Large intestine (tissue), 3 donors: ENCODE results near the gene TTBK2. TPM values are rescaled to one million over a fixed set of nuclear protein-coding genes. Genes with fewer than 3 reads are reported as not detected.

ENCODE experiments used
- DNase-seq, 2 donors: peaks; one replicate each; pipeline versions ENCODE4 v3.0.0 to v3.0.0-alpha.2; 2013
- H3K27ac ChIP-seq: one replicate; pipeline ENCODE4 v1.5.1; 2013; ENCODE audit warnings: low read length
- H3K27me3 ChIP-seq: 2 replicates; pipeline ENCODE4 v1.6.1; 2013; ENCODE audit warnings: low read length; ENCODE audit not compliant: control insufficient read depth, insufficient read depth
- H3K36me3 ChIP-seq: 2 replicates; pipeline ENCODE4 v1.6.1; 2013; ENCODE audit warnings: low read length; ENCODE audit not compliant: control insufficient read depth, insufficient read depth
- H3K4me1 ChIP-seq: one replicate; pipeline ENCODE4 v1.6.1; 2013; ENCODE audit warnings: low read length; ENCODE audit not compliant: control insufficient read depth, insufficient read depth
- H3K4me3 ChIP-seq: one replicate; pipeline ENCODE4 v1.5.1; 2013; ENCODE audit warnings: low read length
- H3K9me3 ChIP-seq: one replicate; pipeline ENCODE4 v1.6.1; 2013; ENCODE audit warnings: mild to moderate bottlenecking, low read depth, low read length, moderate library complexity; ENCODE audit not compliant: control insufficient read depth
- WGBS: methylation state at CpG from one replicate; pipeline ENCODE4 v1.1.5; 2013; ENCODE audit warnings: low lambda C conversion rate; ENCODE audit not compliant: insufficient coverage; 5-methylcytosine and 5-hydroxymethylcytosine counted together
- polyA plus RNA-seq: library from polyadenylated mRNA; unstranded; fragments of 120-200 nt; gene quantifications from one replicate; pipeline ENCODE4 v1.2.1, GENCODE V29; 2013

Gene TTBK2
- polyA plus RNA-seq, 1 donor, result 7.2 TPM

GRCh38 chr15:42931702-42932486 lies 11.3 kb upstream of the TTBK2 start:
- H3K4me1 ChIP-seq, result no peaks in the 10 kb centered on the region
- H3K4me3 ChIP-seq, result no peak overlapping the region
- H3K36me3 ChIP-seq, result no peaks in the 10 kb centered on the region
- H3K9me3 ChIP-seq, result no peaks in the 10 kb centered on the region
- H3K27ac ChIP-seq, result no peak overlapping the region
- no peaks in the 10 kb centered on the region for H3K27me3 ChIP-seq
- 100% methylated on average over 2 of the region's 7 CpGs for WGBS
- no peak for DNase-seq

- Histone ChIP-seq H3K27ac (no peak overlapping the region), H3K4me1 (no peaks in the 10 kb centered on the region), H3K36me3 (no peaks in the 10 kb centered on the region), H3K9me3 (no peaks in the 10 kb centered on the region), H3K27me3 (no peaks in the 10 kb centered on the region), H3K4me3 (no peak overlapping the region)
- DNase-seq, result no peak
- 80% methylated on average over 1 of the region's 2 CpGs for WGBS
Measured at GRCh38 chr15:42929306-42929848, 8.8 kb upstream of the TTBK2 start.

- H3K36me3 ChIP-seq, result no peaks in the 10 kb centered on the region
- H3K9me3 ChIP-seq, result no peaks in the 10 kb centered on the region
- no peak overlapping the region for H3K27ac ChIP-seq
- no peaks in the 10 kb centered on the region for H3K4me1 ChIP-seq
- peak overlapping the region; percentile 70 for H3K4me3 ChIP-seq
- no CpG with 5 or more reads among the region's 19 CpGs for WGBS
- DNase-seq, result peak in 1 of 2 donors; percentile 36
- no peaks in the 10 kb centered on the region for H3K27me3 ChIP-seq
Measured at GRCh38 chr15:42921342-42921731, 759 bp upstream of the TTBK2 start.

- Histone ChIP-seq H3K9me3 (no peaks in the 10 kb centered on the region), H3K36me3 (no peaks in the 10 kb centered on the region), H3K4me1 (no peaks in the 10 kb centered on the region), H3K27ac (peak overlapping the region; percentile 62), H3K4me3 (peak overlapping the region; percentile 70), H3K27me3 (no peaks in the 10 kb centered on the region)
- WGBS, result no CpG with 5 or more reads among the region's 40 CpGs
- DNase-seq, result peak; percentile 21 to 59
Measured at GRCh38 chr15:42919799-42920518, 619 bp downstream of the TTBK2 start.

- no peak for DNase-seq
- H3K36me3 ChIP-seq, result no peaks in the 10 kb centered on the region
- peak overlapping the region; percentile 62 for H3K27ac ChIP-seq
- H3K4me1 ChIP-seq, result no peaks in the 10 kb centered on the region
- no peaks in the 10 kb centered on the region for H3K9me3 ChIP-seq
- WGBS, result 40% methylated on average over 1 of the region's 2 CpGs
- no peaks in the 10 kb centered on the region for H3K27me3 ChIP-seq
- peak overlapping the region; percentile 70 for H3K4me3 ChIP-seq
Measured at GRCh38 chr15:42919308-42919707, 1.3 kb downstream of the TTBK2 start.

- Histone ChIP-seq H3K9me3 (no peaks in the 10 kb centered on the region), H3K4me1 (no peaks in the 10 kb centered on the region), H3K27me3 (no peaks in the 10 kb centered on the region), H3K36me3 (no peaks in the 10 kb centered on the region), H3K4me3 (no peak overlapping the region), H3K27ac (no peak overlapping the region)
- 100% methylated on average over 1 of the region's 5 CpGs for WGBS
- DNase-seq, result no peak
Measured at GRCh38 chr15:42918047-42918446, 2.5 kb downstream of the TTBK2 start.

- no peak overlapping the region for H3K4me3 ChIP-seq
- H3K9me3 ChIP-seq, result no peaks in the 10 kb centered on the region
- 100% methylated on average over 1 of the region's 3 CpGs for WGBS
- H3K27ac ChIP-seq, result no peak overlapping the region
- no peak for DNase-seq
- no peaks in the 10 kb centered on the region for H3K4me1 ChIP-seq
- no peaks in the 10 kb centered on the region for H3K27me3 ChIP-seq
- H3K36me3 ChIP-seq, result no peaks in the 10 kb centered on the region
Measured at GRCh38 chr15:42915654-42916315, 4.8 kb downstream of the TTBK2 start.

- Histone ChIP-seq H3K27ac (no peak overlapping the region), H3K4me1 (no peaks in the 10 kb centered on the region), H3K27me3 (no peaks in the 10 kb centered on the region), H3K4me3 (no peak overlapping the region), H3K36me3 (no peaks in the 10 kb centered on the region), H3K9me3 (no peaks in the 10 kb centered on the region)
- WGBS, result 100% methylated on average over 1 of the region's 5 CpGs
- DNase-seq, result peak in 1 of 2 donors; percentile 5
Measured at GRCh38 chr15:42914728-42915497, 5.7 kb downstream of the TTBK2 start.

GRCh38 chr15:42911058-42911592 lies 9.5 kb downstream of the TTBK2 start:
- H3K9me3 ChIP-seq, result no peaks in the 10 kb centered on the region
- H3K4me1 ChIP-seq, result no peaks in the 10 kb centered on the region
- no peaks in the 10 kb centered on the region for H3K36me3 ChIP-seq
- no peak for DNase-seq
- no peaks in the 10 kb centered on the region for H3K27me3 ChIP-seq
- no peak overlapping the region for H3K27ac ChIP-seq
- H3K4me3 ChIP-seq, result no peak overlapping the region
- 94% methylated on average over 2 of the region's 5 CpGs for WGBS
